B cell (primary cell): ENCODE results near the gene FSTL5. TPM values are rescaled to one million over a fixed set of nuclear protein-coding genes. Genes with fewer than 3 reads are reported as not detected.

Source experiments
- ATAC-seq: fragments of 200-7000 bp; cut with Tn5 transposase; one replicate; pipeline ENCODE4 v1.10.0; 2021; ENCODE audit warnings: low read depth, mild to moderate bottlenecking, moderate number of reproducible peaks, moderate library complexity
- CTCF ChIA-PET: fragments of 350-600 bp; sonication (Branson Sonifier 250); formaldehyde crosslinking; loops from one replicate; lab custom pipeline; 2021; ENCODE audit warnings: antibody characterized with exemption, inconsistent platforms; lab: Charles Lee
- POLR2A ChIA-PET: fragments of 350-600 bp; sonication (Branson Sonifier 250); formaldehyde crosslinking; loops from one replicate; lab custom pipeline; 2021; ENCODE audit warnings: antibody characterized with exemption; lab: Charles Lee
- DNase-seq: peaks from one replicate; pipeline ENCODE4 v3.0.0; 2013
- H2AFZ ChIP-seq: 2 replicates; pipeline ENCODE4 v1.6.1; 2012; ENCODE audit warnings: mild to moderate bottlenecking, low read depth, low read length; ENCODE audit not compliant: insufficient read depth, poor library complexity, severe bottlenecking
- H3K27ac ChIP-seq, 2 donors: 1 replicate in 1 of 2; 2 replicates in 1 of 2; pipeline ENCODE4 v1.5.1; 2012 to 2013; ENCODE audit warnings: low read length in 2 of 2, mild to moderate bottlenecking in 2 of 2, moderate library complexity in 1 of 2
- H3K27me3 ChIP-seq, 4 experiments: fragments of 200-600 bp in 1 of 4; sonication (generic) in 1 of 4; replicated peaks in 1 of 4; 1 replicate in 2 of 4; 2 replicates in 2 of 4; pipeline versions ENCODE4 v1.6.1 to v1.7.0; 2013 to 2016; ENCODE audit warnings: low read length in 3 of 4, mild to moderate bottlenecking in 2 of 4, mixed read lengths in 1 of 4, moderate library complexity in 1 of 4; ENCODE audit not compliant: insufficient read depth in 4 of 4, control insufficient read depth in 3 of 4; ENCODE audit errors: control extremely low read depth in 1 of 4
- H3K36me3 ChIP-seq, 2 experiments: replicated peaks in 1 of 2; 1 replicate in 1 of 2; 2 replicates in 1 of 2; pipeline versions ENCODE4 v1.6.1 to v1.7.1; 2013; ENCODE audit warnings: low read length in 1 of 2; ENCODE audit not compliant: insufficient read depth in 2 of 2, control insufficient read depth in 1 of 2; ENCODE audit errors: control extremely low read depth in 1 of 2, extremely low read depth in 1 of 2
- H3K4me1 ChIP-seq, 2 donors: fragments of 200-600 bp in 1 of 2; sonication (generic) in 1 of 2; 1 replicate in 1 of 2; 2 replicates in 1 of 2; pipeline versions ENCODE4 v1.5.1 to v1.6.1; 2013 to 2017; ENCODE audit warnings: low read length in 2 of 2; ENCODE audit not compliant: control insufficient read depth in 2 of 2, insufficient read depth in 2 of 2
- H3K4me2 ChIP-seq: replicated peaks from 2 replicates; pipeline ENCODE3; 2012; ENCODE audit warnings: mild to moderate bottlenecking, low read depth, low read length; ENCODE audit not compliant: poor library complexity, severe bottlenecking
- H3K4me3 ChIP-seq, 5 experiments: fragments of 200-600 bp in 1 of 5; sonication (generic) in 1 of 5; 1 replicate in 3 of 5; 2 replicates in 2 of 5; pipeline versions ENCODE4 v1.5.1 to v1.7.0; 2011 to 2016; ENCODE audit warnings: low read length in 4 of 5, mild to moderate bottlenecking in 4 of 5, low read depth in 2 of 5, control low read depth in 1 of 5, moderate library complexity in 1 of 5; ENCODE audit not compliant: insufficient read depth in 1 of 5; ENCODE audit errors: control extremely low read depth in 1 of 5, extremely low read depth in 1 of 5
- H3K79me2 ChIP-seq: fragments of 200-600 bp; sonication (generic); one replicate; pipeline ENCODE4 v1.6.0; 2016; ENCODE audit warnings: low read length; ENCODE audit not compliant: control insufficient read depth, insufficient read depth
- H3K9ac ChIP-seq: fragments of 200-600 bp; sonication (generic); 2 replicates; pipeline ENCODE4 v1.6.1; 2017; ENCODE audit warnings: mild to moderate bottlenecking, low read length, moderate library complexity
- H3K9me3 ChIP-seq, 3 donors: one replicate each; pipeline versions ENCODE4 v1.6.1 to v1.7.1; 2013; ENCODE audit warnings: low read length in 2 of 3; ENCODE audit not compliant: control insufficient read depth in 2 of 3, insufficient read depth in 1 of 3; ENCODE audit errors: control extremely low read depth in 1 of 3
- H4K20me1 ChIP-seq: 2 replicates; pipeline ENCODE4 v1.6.0; 2012; ENCODE audit warnings: mild to moderate bottlenecking, low read length; ENCODE audit not compliant: insufficient read depth, control insufficient read depth, poor library complexity, severe bottlenecking
- H3K27ac Mint-ChIP-seq: one replicate; pipeline ENCODE4 v1.8.0; 2021; ENCODE audit warnings: mixed read lengths
- H3K27me3 Mint-ChIP-seq: one replicate; pipeline ENCODE4 v1.8.0; 2021; ENCODE audit warnings: mixed read lengths
- H3K4me1 Mint-ChIP-seq: one replicate; pipeline ENCODE4 v1.8.0; 2021; ENCODE audit warnings: mixed read lengths
- H3K4me3 Mint-ChIP-seq: one replicate; pipeline ENCODE4 v1.8.0; 2021; ENCODE audit warnings: mixed read lengths
- H3K9me3 Mint-ChIP-seq: one replicate; pipeline ENCODE4 v1.8.0; 2022; ENCODE audit warnings: mixed read lengths; ENCODE audit not compliant: insufficient read depth
- EZH2 ChIP-seq: IDR thresholded peaks from 2 replicates; pipeline ENCODE4 v1.6.1; 2012; ENCODE audit warnings: borderline replicate concordance, low read depth, mild to moderate bottlenecking, moderate library complexity, low read length; ENCODE audit not compliant: insufficient read depth, poor library complexity, severe bottlenecking
- WGBS: methylation state at CpG from one replicate; pipeline ENCODE4 v1.1.5; 2013; ENCODE audit warnings: missing lambda C conversion rate; ENCODE audit not compliant: insufficient coverage; 5-methylcytosine and 5-hydroxymethylcytosine counted together
- intact Hi-C: fragments of 100-400 bp; cut with micrococcal nuclease; formaldehyde crosslinking; loops from one replicate; pipeline ENCODE4 v1.10.0; 2022
- polyA plus RNA-seq: library from polyadenylated mRNA; depleted of rRNA; stranded (reverse); fragments of >200 nt; gene quantifications from 2 replicates; pipeline ENCODE4 v1.2.3, GENCODE V29; 2012
- total RNA-seq, 2 donors: library from RNA; stranded (reverse); fragments of 120-200 nt in 1 of 2; gene quantifications; 1 replicate in 1 of 2; 2 replicates in 1 of 2; pipeline versions ENCODE4 v1.2.3 to v1.2.4, GENCODE V29; 2013 to 2022
- TF ChIP-seq, protein P1 (sequence below): fragments of 200-600 bp; IDR thresholded peaks from one replicate; pipeline ENCODE4 v1.8.0; 2022; ENCODE audit warnings: antibody characterized with exemption, mild to moderate bottlenecking

FSTL5 gene
- total and polyA plus RNA-seq, 2 donors (not counting 1 experiment from before 2014, with no cell fraction given), result not detected

DNA sequence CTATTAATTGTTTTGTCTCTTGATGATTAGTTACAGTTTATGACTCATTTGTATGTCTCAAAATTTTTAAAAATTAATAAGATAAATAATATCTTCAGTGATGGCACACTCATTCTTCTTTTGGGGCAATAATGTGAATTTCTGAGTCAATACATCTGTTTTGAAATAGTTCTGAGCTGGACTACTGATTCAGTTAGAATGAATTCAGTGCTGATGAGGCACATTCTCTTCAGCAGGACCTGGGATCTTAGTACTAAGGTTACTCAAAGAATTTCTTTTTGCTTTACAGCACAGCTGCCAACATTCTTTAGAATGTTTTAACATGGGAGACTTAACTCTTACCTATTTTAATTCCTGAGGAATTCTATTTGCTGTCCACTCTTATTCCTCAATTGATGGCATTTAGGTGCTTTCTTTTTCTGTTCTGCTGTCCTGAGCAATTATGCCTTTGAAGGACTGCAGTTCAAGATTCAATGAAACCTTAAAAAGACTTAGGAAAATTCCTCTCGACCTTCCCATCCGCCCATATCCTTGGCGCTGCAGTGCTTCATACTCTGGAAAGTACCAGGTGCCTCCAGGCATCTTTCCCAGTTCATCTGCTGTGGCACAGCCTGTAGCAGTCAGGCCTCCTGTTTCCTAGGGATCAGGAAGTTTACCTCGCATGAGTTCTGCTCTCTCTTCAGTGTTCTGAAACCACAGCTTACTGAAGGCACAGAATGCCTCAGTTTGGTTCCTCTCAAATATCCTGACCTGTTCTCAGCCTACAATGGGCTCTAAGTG, 213.7 kb downstream of the FSTL5 start:
- Mint-ChIP-seq H3K27ac (no peak overlapping the region), H3K4me1 (no peaks in the 10 kb centered on the region), H3K4me3 (no peak overlapping the region), H3K9me3 (no peaks in the 10 kb centered on the region), H3K27me3 (no peaks in the 10 kb centered on the region)
- Histone ChIP-seq H3K4me3 (no peak overlapping the region), H3K36me3 (no peaks in the 10 kb centered on the region), H2AFZ (no peak overlapping the region), H3K9me3 (no peaks in the 10 kb centered on the region), H4K20me1 (no peaks in the 10 kb centered on the region), H3K27ac (no peak overlapping the region), H3K4me1 (no peaks in the 10 kb centered on the region), H3K4me2 (no peak overlapping the region), H3K9ac (no peak overlapping the region), H3K79me2 (no peaks in the 10 kb centered on the region), H3K27me3 (no peaks in the 10 kb centered on the region)
- POLR2A ChIA-PET, result no interaction called here
- TF ChIP-seq EZH2, result no peak
- TF ChIP-seq, protein P1, sequence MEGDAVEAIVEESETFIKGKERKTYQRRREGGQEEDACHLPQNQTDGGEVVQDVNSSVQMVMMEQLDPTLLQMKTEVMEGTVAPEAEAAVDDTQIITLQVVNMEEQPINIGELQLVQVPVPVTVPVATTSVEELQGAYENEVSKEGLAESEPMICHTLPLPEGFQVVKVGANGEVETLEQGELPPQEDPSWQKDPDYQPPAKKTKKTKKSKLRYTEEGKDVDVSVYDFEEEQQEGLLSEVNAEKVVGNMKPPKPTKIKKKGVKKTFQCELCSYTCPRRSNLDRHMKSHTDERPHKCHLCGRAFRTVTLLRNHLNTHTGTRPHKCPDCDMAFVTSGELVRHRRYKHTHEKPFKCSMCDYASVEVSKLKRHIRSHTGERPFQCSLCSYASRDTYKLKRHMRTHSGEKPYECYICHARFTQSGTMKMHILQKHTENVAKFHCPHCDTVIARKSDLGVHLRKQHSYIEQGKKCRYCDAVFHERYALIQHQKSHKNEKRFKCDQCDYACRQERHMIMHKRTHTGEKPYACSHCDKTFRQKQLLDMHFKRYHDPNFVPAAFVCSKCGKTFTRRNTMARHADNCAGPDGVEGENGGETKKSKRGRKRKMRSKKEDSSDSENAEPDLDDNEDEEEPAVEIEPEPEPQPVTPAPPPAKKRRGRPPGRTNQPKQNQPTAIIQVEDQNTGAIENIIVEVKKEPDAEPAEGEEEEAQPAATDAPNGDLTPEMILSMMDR, result no peak
- 64% methylated on average over 4 of the region's 4 CpGs for WGBS
- ATAC-seq, result no peak
- intact Hi-C loops, result no loop called here
- CTCF ChIA-PET, result no interaction called here
- DNase-seq, result no peak

DNA sequence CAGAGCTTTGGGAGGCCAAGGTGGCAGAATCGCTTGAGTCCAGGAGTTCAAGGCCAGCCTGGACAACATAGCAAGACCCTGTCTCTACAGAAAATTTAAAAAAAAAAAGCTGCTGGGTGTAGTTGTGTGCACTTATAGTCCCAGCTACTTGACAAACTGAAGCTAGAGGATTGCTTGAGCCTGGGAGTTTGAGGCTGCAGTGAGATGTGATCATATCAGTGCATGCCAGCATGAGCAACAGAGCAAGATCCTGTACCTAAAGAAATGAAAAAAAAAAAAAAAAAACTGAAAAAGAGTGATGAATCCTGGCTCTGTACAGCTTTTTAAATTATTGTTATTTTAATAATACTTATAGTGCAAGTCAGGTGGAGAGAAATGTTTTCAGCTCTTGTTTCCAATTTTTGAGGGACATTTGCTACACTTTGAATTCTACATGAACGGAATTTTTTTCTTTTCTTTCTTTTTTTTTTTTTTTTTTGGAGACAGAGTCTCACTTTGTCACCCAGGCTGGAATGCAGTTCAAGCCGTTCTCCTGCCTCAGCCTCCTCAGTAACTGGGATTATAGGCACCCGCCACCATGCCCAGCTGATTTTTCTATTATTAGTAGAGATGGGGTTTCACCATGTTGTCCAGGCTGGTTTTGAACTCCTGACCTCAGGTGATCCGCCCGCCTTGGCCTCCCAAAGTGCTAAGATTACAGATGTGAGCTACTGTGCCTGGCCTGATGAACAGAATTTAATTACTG, 215.6 kb downstream of the FSTL5 start:
- no peak for TF ChIP-seq EZH2
- TF ChIP-seq, protein P1, result no peak
- ChIA-PET POLR2A (no interaction called here), CTCF (no interaction called here)
- no peak for ATAC-seq
- Histone ChIP-seq H2AFZ (no peak overlapping the region), H3K36me3 (no peaks in the 10 kb centered on the region), H3K27me3 (no peaks in the 10 kb centered on the region), H3K4me1 (no peaks in the 10 kb centered on the region), H3K9ac (no peak overlapping the region), H3K4me3 (no peak overlapping the region), H4K20me1 (no peaks in the 10 kb centered on the region), H3K27ac (no peak overlapping the region), H3K79me2 (no peaks in the 10 kb centered on the region), H3K4me2 (no peak overlapping the region), H3K9me3 (no peaks in the 10 kb centered on the region)
- H3K27ac Mint-ChIP-seq, result no peak overlapping the region
- WGBS, result 100% methylated on average over 1 of the region's 6 CpGs
- intact Hi-C loops, result no loop called here
- H3K4me1 Mint-ChIP-seq, result no peaks in the 10 kb centered on the region
- H3K9me3 Mint-ChIP-seq, result no peaks in the 10 kb centered on the region
- H3K4me3 Mint-ChIP-seq, result no peak overlapping the region
- H3K27me3 Mint-ChIP-seq, result no peaks in the 10 kb centered on the region
- DNase-seq, result no peak
